Renal cortex interstitium (tissue), 11 donors: Measurements from ENCODE around the gene RAMACL. TPM values are rescaled to one million over a fixed set of nuclear protein-coding genes. Genes with fewer than 3 reads are reported as not detected.
"Not testable (repeated sequence)": the region's sequence is repeated elsewhere in the genome, so short reads cannot be mapped to it uniquely, and the experiment has no call there.

Experiments used
- DNase-seq, 11 donors: peaks; one replicate each; pipeline ENCODE4 v3.0.0-alpha.2; 2013; ENCODE audit warnings: low read depth in 9 of 11, low spot score in 4 of 11; ENCODE audit errors: extremely low read depth in 1 of 11
- polyA plus RNA-seq, 3 donors: library from polyadenylated mRNA; unstranded; fragments of 120-200 nt; gene quantifications; one replicate each; pipeline ENCODE4 v1.2.1, GENCODE V29; 2013; ENCODE audit not compliant: insufficient read length in 3 of 3

RAMACL gene
- polyA plus RNA-seq, 3 donors = 0.14 to 0.26 (median 0.18) TPM

GRCh38 chr6:166584853-166585429 lies 1.5 kb downstream of the RAMACL start:
- no peak for DNase-seq

GRCh38 chr6:166584155-166584554 lies 2.3 kb downstream of the RAMACL start:
- no peak for DNase-seq

GRCh38 chr6:166583230-166583965 lies 3.1 kb downstream of the RAMACL start:
- no peak for DNase-seq

- peak; percentile 50 to 83 (median 67) for DNase-seq
These were observed 4.2 kb downstream of the RAMACL start for GRCh38 chr6:166582258-166582657.

GRCh38 chr6:166581801-166582200 lies 4.7 kb downstream of the RAMACL start:
- DNase-seq = not testable (repeated sequence)

- DNase-seq = no peak
These were observed 5.4 kb downstream of the RAMACL start for GRCh38 chr6:166581091-166581511.

- DNase-seq = no peak
These were observed 6.1 kb downstream of the RAMACL start for GRCh38 chr6:166580076-166581050.

GRCh38 chr6:166579237-166579850 lies 7.1 kb downstream of the RAMACL start:
- DNase-seq = no peak

GRCh38 chr6:166578536-166579236 lies 7.8 kb downstream of the RAMACL start:
- DNase-seq = no peak

- no peak for DNase-seq
These were observed 11.3 kb downstream of the RAMACL start for GRCh38 chr6:166575205-166575604.

- DNase-seq = no peak
These were observed 12.8 kb downstream of the RAMACL start for GRCh38 chr6:166573511-166574216.

GRCh38 chr6:166572370-166573261 lies 13.9 kb downstream of the RAMACL start:
- DNase-seq = no peak

- DNase-seq = no peak
These were observed 15.4 kb downstream of the RAMACL start for GRCh38 chr6:166570929-166571713.

- no peak for DNase-seq
These were observed 17.3 kb downstream of the RAMACL start for GRCh38 chr6:166569206-166569605.

GRCh38 chr6:166567813-166568212 lies 18.7 kb downstream of the RAMACL start:
- DNase-seq = no peak

GRCh38 chr6:166567107-166567506 lies 19.4 kb downstream of the RAMACL start:
- DNase-seq = no peak
